GM18517 (cell line): Measurements from ENCODE around the gene BRPF3.

ENCODE experiments used
- ATAC-seq: cut with Tn5 transposase; IDR thresholded peaks from one replicate; pipeline ENCODE4 v1.9.1; 2021; ENCODE audit warnings: mild to moderate bottlenecking, moderate library complexity; ENCODE audit not compliant: unreplicated experiment

BRPF3 gene

GRCh38 chr6:36227379-36228228, 31.1 kb downstream of the BRPF3 start:
- ATAC-seq, result no peak

GRCh38 chr6:36229223-36229622, 32.7 kb downstream of the BRPF3 start:
- no peak for ATAC-seq

DNA sequence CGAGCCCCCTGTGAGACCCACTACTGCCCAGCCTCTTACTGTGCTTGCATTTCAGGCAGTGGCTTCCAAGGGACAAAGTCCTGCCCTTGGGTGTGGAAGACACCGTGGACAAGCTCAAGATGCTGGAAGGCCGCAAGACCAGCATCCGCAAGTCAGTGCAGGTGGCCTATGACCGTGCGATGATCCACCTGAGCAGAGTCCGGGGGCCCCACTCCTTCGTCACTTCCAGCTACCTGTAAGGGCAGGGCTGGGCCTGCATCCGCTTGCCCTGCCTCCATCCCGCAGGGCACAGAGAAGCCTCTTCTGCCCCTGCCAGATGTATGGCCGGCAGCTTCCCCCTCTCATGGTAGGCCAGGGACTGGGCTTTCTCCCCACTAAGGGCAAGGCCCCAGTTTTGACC, 33.8 kb downstream of the BRPF3 start:
- no peak for ATAC-seq

- ATAC-seq, result no peak
Measured at GRCh38 chr6:36232172-36232571, 35.6 kb downstream of the BRPF3 start.

DNA sequence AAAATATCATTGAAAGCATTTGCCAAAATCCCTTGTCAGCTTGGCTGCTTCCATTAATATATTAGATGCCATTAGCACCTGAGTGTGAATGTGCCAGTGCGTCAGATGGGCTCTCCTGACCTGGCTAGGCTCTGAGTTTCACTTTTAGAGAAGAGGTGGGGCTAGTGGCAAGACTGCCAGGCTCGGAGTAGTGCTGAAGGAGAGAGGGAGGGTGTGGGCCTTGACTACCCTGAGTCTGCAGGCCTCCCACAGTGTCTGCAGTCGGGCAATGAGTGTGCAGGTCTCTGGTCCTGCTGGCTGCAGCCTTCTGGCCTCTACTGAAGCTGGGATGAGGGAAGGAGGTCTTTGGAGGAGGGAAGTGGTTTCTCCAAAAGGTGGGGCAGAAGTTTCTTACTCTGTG, 38.8 kb downstream of the BRPF3 start:
- ATAC-seq, result no peak

GRCh38 chr6:36235862-36236261, 39.3 kb downstream of the BRPF3 start:
- ATAC-seq, result no peak

GRCh38 chr6:36239774-36240173, 43.2 kb downstream of the BRPF3 start:
- ATAC-seq, result no peak

GRCh38 chr6:36241728-36242127, 45.2 kb downstream of the BRPF3 start:
- ATAC-seq, result no peak

GRCh38 chr6:36242161-36242560, 45.6 kb downstream of the BRPF3 start:
- no peak for ATAC-seq

GRCh38 chr6:36242626-36243025, 46.1 kb downstream of the BRPF3 start:
- no peak for ATAC-seq

DNA sequence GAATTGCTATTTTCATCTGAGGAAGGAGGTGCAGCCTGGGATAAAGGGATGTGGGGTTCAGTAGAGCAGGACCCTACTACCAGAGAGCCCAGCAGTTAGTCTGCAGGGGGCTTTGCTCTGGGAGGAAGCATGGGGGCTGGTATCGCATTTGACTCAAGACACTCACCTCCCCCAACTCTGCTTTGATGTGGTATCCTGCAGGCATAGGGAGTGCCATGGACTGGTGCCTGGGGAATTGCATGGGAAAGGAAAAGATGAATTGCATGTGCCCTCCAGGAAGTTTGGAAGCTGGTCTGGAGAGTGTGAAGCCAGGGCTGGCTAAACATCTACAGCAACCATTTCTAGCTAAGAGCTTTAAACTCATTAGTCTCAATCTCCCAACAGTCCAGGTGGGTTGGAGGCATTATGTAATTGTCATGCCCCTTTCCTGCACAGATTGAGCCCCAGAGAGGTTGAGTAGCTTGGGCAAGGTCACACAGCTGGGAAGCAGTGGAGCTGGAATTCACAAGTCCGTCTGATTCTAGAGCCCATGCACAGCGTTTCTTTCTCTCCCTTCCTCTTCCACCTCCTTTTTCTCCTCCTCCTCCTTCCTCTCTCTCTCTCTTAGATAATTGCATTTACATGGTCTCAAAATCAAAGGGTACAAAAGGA, 47.1 kb downstream of the BRPF3 start:
- ATAC-seq, result no peak

DNA sequence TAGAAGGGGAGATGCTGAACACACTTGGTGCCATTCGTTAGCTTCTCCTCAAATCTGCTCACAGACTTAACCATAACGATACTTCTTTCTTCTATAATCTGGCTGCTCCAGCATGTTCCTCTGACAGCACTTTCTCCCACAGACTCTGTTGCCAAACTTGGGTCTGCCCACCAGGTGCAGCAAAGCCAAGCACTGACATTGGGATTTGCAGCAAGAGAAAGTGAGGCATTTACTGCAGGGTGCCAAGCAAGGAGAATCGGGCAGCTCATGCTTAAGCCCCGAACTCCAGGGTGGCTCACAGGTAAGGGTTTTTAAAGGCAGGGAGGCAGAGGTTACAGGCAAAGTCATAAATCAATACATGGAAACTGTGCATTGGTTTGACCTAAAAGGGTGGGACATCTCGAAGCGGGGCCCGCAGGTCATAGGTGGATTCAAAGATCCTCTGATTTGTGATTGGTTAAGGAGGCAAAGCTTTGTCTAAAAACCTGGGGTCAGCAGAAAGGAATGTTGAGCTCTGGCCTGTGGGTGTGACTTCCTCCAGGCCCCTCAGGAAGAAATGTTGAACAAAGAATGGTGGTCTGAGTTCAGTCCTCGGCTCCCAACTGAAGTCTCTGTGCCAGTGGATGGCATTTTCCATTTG, 48.2 kb downstream of the BRPF3 start:
- ATAC-seq, result no peak

- ATAC-seq, result no peak
Measured at GRCh38 chr6:36245572-36246061, 49.1 kb downstream of the BRPF3 start.

GRCh38 chr6:36246506-36247268, 50.1 kb downstream of the BRPF3 start:
- no peak for ATAC-seq

DNA sequence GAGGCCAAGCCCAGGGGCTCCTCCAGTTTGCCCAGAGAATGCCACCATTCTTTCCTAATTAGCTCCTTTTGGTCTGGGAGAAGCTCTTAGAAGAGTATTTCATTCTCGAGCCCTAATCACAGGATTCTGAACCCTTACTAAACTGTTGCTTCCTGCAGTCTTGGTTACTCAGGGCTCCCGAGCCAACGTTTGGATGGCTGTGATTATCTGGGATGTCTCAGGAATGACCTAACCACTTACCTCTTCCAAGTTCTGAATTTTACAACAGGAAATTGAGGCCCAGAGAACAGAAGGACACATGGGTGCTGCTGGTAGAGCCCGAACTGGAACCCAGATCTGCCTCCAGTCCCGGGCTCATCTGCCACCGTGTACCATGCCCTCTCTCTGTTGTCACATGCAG, 51.1 kb downstream of the BRPF3 start:
- ATAC-seq, result no peak

- no peak for ATAC-seq
Measured at GRCh38 chr6:36248980-36249379, 52.4 kb downstream of the BRPF3 start.

DNA sequence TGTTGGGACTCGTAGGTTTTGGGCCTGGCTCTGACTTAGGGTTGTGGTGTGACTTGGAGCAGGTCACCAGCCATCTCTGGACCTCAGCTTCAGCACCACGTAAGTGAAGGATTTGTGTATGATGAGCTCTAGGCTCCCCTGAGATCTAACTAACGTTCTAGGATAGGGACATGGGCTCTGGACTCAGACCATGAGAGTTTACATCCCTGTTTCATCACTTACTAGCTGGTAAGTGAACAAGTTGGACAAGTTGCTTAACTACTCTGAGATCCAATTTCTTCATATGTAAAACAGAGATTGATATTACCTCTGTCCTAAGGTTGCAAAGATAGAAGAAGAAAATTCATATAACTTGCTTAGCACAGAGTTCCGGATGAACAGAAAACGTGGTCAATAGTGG, 53.0 kb downstream of the BRPF3 start:
- ATAC-seq, result no peak

DNA sequence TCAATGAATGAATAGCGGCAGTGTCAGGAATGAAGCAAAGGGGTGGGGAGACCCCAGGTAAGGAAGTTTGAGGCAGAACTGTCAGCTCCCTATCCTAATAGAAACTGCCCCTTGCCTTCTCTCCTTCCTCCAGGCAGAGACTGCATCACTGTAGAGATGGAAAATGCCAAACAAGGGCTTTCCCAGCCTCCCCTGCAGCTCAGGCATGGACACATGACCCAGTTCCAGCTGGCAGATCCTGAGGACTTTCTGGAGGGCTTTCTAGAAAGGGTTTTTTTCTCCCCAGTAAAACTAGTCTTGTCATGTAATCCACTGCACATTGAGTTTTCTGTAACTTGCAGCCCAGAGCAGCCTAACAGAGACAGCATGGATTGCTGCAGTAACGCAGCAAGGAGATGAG, 55.5 kb downstream of the BRPF3 start:
- no peak for ATAC-seq

GRCh38 chr6:36263390-36264000, 67.0 kb downstream of the BRPF3 start:
- no peak for ATAC-seq

DNA sequence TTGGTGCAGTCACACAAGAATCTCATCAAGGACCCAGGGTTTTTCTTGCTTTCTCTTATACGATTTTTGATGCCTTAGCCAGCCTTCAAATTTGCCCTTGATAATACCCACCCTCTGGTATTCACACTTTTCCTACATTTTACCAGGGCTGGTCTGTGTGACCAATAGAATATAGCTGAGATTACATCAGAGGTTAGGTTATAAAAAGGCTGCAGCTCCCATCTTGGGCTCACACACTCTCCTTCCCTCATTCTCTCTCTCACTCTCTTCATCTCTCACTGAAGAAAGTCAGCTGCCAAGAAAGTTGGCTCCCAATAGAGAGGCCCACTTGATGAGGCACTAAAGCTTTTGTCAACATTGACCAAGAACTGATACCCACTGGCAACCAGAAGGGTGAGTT, 69.2 kb downstream of the BRPF3 start:
- no peak for ATAC-seq
